PC-9 (cell line): ENCODE data around the gene POU2F3. TPM values are rescaled to one million over a fixed set of nuclear protein-coding genes. Genes with fewer than 3 reads are reported as not detected.

Experiments
- BruUV-seq: library from RNA; stranded (reverse); fragments of 400-500 nt; replicated peaks from 2 replicates; lab custom pipeline; 2021; lab: Mats Ljungman, UMichigan
- CTCF ChIA-PET: fragments of 300-600 bp; sonication (Branson Sonifier 250); formaldehyde crosslinking; loops from one replicate; lab custom pipeline; 2022; ENCODE audit warnings: antibody characterized with exemption; lab: Charles Lee
- POLR2A ChIA-PET: fragments of 300-600 bp; sonication (Branson Sonifier 250); formaldehyde crosslinking; loops from one replicate; lab custom pipeline; 2022; ENCODE audit warnings: antibody characterized with exemption; ENCODE audit not compliant: unreplicated experiment; lab: Charles Lee
- DNase-seq, 2 experiments: peaks; one replicate each; pipeline versions ENCODE4 v3.0.0 to v3.0.0-alpha.2; 2015 to 2022; ENCODE audit warnings: mixed read lengths in 1 of 2
- H2AFZ ChIP-seq: fragments of 200-600 bp; sonication (generic); 2 replicates; pipeline ENCODE4 v1.8.1; 2017; ENCODE audit warnings: antibody characterized with exemption
- H3F3A ChIP-seq: fragments of 200-600 bp; sonication (generic); 2 replicates; pipeline ENCODE4 v1.8.1; 2017; ENCODE audit warnings: antibody characterized with exemption, mild to moderate bottlenecking, low read depth; ENCODE audit not compliant: insufficient read depth
- H3K27ac ChIP-seq: fragments of 200-600 bp; sonication (generic); 2 replicates; pipeline ENCODE4 v1.6.1; 2016; ENCODE audit warnings: mixed run types
- H3K27me3 ChIP-seq: fragments of 200-600 bp; sonication (generic); 2 replicates; pipeline ENCODE4 v1.6.1; 2016; ENCODE audit warnings: low read depth, mixed run types; ENCODE audit not compliant: insufficient read depth
- H3K36me3 ChIP-seq: fragments of 200-600 bp; sonication (generic); 2 replicates; pipeline ENCODE4 v1.6.1; 2016; ENCODE audit warnings: low read depth, mixed run types
- H3K4me1 ChIP-seq: fragments of 200-600 bp; sonication (generic); replicated peaks from 2 replicates; pipeline ENCODE4 v1.6.1; 2016; ENCODE audit warnings: mixed run types; ENCODE audit not compliant: insufficient read depth
- H3K4me2 ChIP-seq: fragments of 200-600 bp; sonication (generic); 2 replicates; pipeline ENCODE4 v1.6.1; 2017; ENCODE audit warnings: mixed run types
- H3K4me3 ChIP-seq: fragments of 200-600 bp; sonication (generic); 2 replicates; pipeline ENCODE4 v1.6.1; 2016; ENCODE audit warnings: mixed run types
- H3K79me2 ChIP-seq: fragments of 200-600 bp; sonication (generic); 2 replicates; pipeline ENCODE4 v1.6.1; 2017; ENCODE audit warnings: low read depth, mixed run types
- H3K9me2 ChIP-seq: fragments of 200-600 bp; sonication (generic); 2 replicates; pipeline ENCODE4 v1.8.1; 2017; ENCODE audit warnings: mild to moderate bottlenecking; ENCODE audit not compliant: insufficient read depth
- H3K9me3 ChIP-seq: fragments of 200-600 bp; sonication (generic); 2 replicates; pipeline ENCODE4 v1.8.1; 2016; ENCODE audit warnings: low read depth; ENCODE audit not compliant: insufficient read depth
- H4K20me1 ChIP-seq: fragments of 200-600 bp; sonication (generic); 2 replicates; pipeline ENCODE4 v1.8.1; 2017; ENCODE audit not compliant: insufficient read depth
- CTCF ChIP-seq: fragments of 200-600 bp; sonication (generic); conservative IDR thresholded peaks from 2 replicates; pipeline ENCODE4 v1.6.1; 2017; ENCODE audit warnings: mixed run types, antibody characterized with exemption, mild to moderate bottlenecking, moderate library complexity
- EZH2 ChIP-seq: fragments of 200-600 bp; sonication (generic); IDR thresholded peaks from 2 replicates; pipeline ENCODE4 v1.8.0; 2017; ENCODE audit warnings: antibody characterized with exemption, low read depth
- intact Hi-C: fragments of 100-400 bp; cut with micrococcal nuclease; formaldehyde crosslinking; loops from one replicate; pipeline ENCODE4 v1.10.0; 2022; ENCODE audit not compliant: unreplicated experiment
- total RNA-seq: library from RNA; stranded (reverse); gene quantifications from 2 replicates; pipeline ENCODE4 v1.2.3, GENCODE V29; 2021

The POU2F3 gene
- total RNA-seq, 1 experiment from 2014 or later: 2.9 TPM

GRCh38 chr11:120192831-120193625, 46.9 kb upstream of the POU2F3 start:
- no peak for DNase-seq
- Histone ChIP-seq H3K9me2 (no peaks in the 10 kb centered on the region), H3K4me2 (no peak overlapping the region), H3K79me2 (no peaks in the 10 kb centered on the region), H3K9me3 (no peaks in the 10 kb centered on the region), H4K20me1 (no peaks in the 10 kb centered on the region), H2AFZ (no peak overlapping the region), H3F3A (no peaks in the 10 kb centered on the region), H3K4me3 (no peak overlapping the region), H3K4me1 (no peaks in the 10 kb centered on the region), H3K36me3 (no peaks in the 10 kb centered on the region), H3K27me3 (peaks cover 11% of the 10 kb centered on the region; the same call in 1 of the 2 replicates), H3K27ac (no peak overlapping the region)
- TF ChIP-seq CTCF (no peak), EZH2 (no peak)
- ChIA-PET POLR2A (interaction anchor here (0.6 kb wide), 1 partner anchor 529 kb away, joined by 3 read pairs; no protein-coding TSS in a partner anchor), CTCF (no interaction called here)
- intact Hi-C loops: no loop called here
- no TSS peak for BruUV-seq

DNA sequence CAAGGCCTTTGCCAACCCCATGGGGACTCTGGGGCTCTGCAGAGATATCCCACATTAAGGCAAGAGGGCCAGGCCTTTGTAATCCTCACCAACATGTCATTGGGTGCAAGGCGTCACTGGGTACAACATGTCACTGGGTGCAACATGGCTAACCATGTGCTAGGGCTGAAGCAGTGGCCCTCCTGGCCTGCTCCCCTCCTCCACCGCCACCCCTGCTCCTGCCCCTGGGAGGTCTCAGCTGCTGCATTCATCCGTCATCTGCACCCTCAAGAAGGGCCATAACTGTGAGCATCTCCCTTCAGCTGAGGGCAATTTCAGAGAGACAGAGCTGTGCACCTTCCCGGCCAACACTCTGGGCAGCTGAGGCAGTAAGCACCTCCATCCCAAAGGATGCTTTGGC, 45.8 kb upstream of the POU2F3 start:
- POLR2A ChIA-PET: no interaction called here
- BruUV-seq: no TSS peak
- H3K27me3 ChIP-seq: peaks cover 11% of the 10 kb centered on the region; the same call in 1 of the 2 replicates
- H4K20me1 ChIP-seq: no peaks in the 10 kb centered on the region
- no peak overlapping the region for H3K27ac ChIP-seq
- no peaks in the 10 kb centered on the region for H3K36me3 ChIP-seq
- no peak for TF ChIP-seq EZH2
- TF ChIP-seq CTCF: no peak
- H3K4me2 ChIP-seq: no peak overlapping the region
- intact Hi-C loops: no loop called here
- no peak overlapping the region for H3K4me3 ChIP-seq
- DNase-seq: no peak
- CTCF ChIA-PET: interaction anchor here (0.5 to 0.6 kb wide), 2 partner anchors 21 to 29 kb away, joined by 3 to 4 read pairs; no protein-coding TSS in a partner anchor
- no peaks in the 10 kb centered on the region for H3K9me3 ChIP-seq
- H3F3A ChIP-seq: no peaks in the 10 kb centered on the region
- no peaks in the 10 kb centered on the region for H3K79me2 ChIP-seq
- H3K9me2 ChIP-seq: no peaks in the 10 kb centered on the region
- no peaks in the 10 kb centered on the region for H3K4me1 ChIP-seq
- H2AFZ ChIP-seq: no peak overlapping the region

DNA sequence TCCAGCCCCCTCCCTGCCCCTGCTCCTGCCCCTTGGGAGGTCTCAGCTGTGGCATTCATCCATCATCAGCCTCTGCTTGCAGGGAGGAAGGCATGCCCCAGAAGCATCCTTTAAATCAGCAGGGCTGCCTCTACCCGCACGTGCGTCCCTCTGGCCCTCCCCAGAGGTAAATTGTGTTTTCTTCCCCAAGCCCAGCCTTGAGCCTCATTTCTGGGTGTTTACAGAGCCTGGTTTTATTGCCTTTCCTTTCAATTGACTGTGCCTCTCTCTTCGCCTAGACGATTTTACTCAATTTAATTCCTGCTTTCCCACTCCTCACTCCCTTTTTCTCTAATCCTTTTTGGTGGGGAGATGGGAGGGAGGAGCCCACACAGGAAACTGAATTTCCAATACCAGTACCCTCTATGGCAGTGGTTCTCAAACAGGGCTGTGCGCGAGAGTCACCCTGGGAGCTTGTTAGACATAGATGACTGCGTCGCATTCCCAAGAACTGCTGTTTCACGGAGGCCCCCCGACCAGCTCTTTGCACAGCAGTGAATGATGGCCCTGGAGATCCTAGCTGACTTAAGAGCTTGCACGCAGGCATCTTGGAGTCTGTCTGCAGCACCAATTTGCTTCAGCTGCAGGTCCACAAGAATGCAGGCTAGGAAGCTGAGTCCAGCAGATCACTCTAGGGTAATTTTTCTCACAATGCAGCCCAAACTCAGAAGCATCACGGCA, 44.2 kb upstream of the POU2F3 start:
- intact Hi-C loops: no loop called here
- BruUV-seq: no TSS peak
- no peaks in the 10 kb centered on the region for H3K9me2 ChIP-seq
- no peaks in the 10 kb centered on the region for H4K20me1 ChIP-seq
- peaks cover 11% of the 10 kb centered on the region; the same call in 1 of the 2 replicates for H3K27me3 ChIP-seq
- TF ChIP-seq CTCF: no peak
- no peak for TF ChIP-seq EZH2
- H3K9me3 ChIP-seq: no peaks in the 10 kb centered on the region
- no peak for DNase-seq
- H3F3A ChIP-seq: no peaks in the 10 kb centered on the region
- ChIA-PET POLR2A (no interaction called here), CTCF (interaction anchor here (0.6 kb wide), 1 partner anchor 10 kb away, joined by 5 read pairs; no protein-coding TSS in a partner anchor)
- no peak overlapping the region for H3K4me2 ChIP-seq
- no peaks in the 10 kb centered on the region for H3K79me2 ChIP-seq
- no peaks in the 10 kb centered on the region for H3K4me1 ChIP-seq
- no peak overlapping the region for H3K27ac ChIP-seq
- H3K36me3 ChIP-seq: no peaks in the 10 kb centered on the region
- H2AFZ ChIP-seq: no peak overlapping the region
- no peak overlapping the region for H3K4me3 ChIP-seq
